GM12872 (cell line): ENCODE data around the gene RECQL5.

Experiments
- TF ChIP-seq, protein P1 (sequence below): IDR thresholded peaks from 3 replicates; pipeline ENCODE4 v1.5.1; 2011; ENCODE audit warnings: low read depth, mild to moderate bottlenecking, low read length, moderate library complexity; ENCODE audit not compliant: insufficient read depth

RECQL5 gene

GRCh38 chr17:75596320-75597087, 70.5 kb downstream of the RECQL5 start:
- TF ChIP-seq, protein P1, sequence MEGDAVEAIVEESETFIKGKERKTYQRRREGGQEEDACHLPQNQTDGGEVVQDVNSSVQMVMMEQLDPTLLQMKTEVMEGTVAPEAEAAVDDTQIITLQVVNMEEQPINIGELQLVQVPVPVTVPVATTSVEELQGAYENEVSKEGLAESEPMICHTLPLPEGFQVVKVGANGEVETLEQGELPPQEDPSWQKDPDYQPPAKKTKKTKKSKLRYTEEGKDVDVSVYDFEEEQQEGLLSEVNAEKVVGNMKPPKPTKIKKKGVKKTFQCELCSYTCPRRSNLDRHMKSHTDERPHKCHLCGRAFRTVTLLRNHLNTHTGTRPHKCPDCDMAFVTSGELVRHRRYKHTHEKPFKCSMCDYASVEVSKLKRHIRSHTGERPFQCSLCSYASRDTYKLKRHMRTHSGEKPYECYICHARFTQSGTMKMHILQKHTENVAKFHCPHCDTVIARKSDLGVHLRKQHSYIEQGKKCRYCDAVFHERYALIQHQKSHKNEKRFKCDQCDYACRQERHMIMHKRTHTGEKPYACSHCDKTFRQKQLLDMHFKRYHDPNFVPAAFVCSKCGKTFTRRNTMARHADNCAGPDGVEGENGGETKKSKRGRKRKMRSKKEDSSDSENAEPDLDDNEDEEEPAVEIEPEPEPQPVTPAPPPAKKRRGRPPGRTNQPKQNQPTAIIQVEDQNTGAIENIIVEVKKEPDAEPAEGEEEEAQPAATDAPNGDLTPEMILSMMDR = no peak

- TF ChIP-seq, protein P1 = no peak
Measured at GRCh38 chr17:75595920-75596313, 71.0 kb downstream of the RECQL5 start.

DNA sequence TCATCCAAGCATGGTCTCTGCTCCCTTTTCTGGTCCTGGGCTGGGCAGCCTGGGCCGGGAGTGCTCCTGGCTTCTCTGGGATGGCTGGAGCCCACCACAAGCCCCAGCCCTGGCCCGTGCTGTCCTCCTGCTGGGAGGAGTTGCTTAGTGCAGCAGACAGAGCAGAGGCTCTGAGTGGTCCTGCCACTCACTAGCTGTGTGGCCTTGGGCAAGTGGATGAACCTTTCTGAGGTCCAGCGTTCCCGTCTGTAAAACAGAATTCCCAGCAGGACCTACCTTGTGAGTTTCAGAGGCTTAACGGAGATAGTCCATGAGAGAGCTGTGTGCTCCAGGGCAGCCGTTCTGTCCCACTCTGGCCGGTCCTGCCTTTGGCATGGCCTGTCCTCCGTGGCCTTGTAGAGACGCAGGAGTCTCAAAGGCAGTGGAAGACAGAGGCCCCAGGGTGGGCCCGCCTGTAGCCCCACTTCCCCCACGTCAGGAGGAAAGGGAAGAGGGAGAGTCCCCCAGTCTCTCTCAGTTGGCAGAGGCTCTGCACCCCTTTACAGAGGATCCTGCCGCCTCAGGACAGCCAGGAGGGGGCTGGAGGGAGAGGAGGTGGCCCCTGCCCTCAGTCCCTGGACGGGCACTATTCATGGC, 71.6 kb downstream of the RECQL5 start:
- TF ChIP-seq, protein P1 = no peak

DNA sequence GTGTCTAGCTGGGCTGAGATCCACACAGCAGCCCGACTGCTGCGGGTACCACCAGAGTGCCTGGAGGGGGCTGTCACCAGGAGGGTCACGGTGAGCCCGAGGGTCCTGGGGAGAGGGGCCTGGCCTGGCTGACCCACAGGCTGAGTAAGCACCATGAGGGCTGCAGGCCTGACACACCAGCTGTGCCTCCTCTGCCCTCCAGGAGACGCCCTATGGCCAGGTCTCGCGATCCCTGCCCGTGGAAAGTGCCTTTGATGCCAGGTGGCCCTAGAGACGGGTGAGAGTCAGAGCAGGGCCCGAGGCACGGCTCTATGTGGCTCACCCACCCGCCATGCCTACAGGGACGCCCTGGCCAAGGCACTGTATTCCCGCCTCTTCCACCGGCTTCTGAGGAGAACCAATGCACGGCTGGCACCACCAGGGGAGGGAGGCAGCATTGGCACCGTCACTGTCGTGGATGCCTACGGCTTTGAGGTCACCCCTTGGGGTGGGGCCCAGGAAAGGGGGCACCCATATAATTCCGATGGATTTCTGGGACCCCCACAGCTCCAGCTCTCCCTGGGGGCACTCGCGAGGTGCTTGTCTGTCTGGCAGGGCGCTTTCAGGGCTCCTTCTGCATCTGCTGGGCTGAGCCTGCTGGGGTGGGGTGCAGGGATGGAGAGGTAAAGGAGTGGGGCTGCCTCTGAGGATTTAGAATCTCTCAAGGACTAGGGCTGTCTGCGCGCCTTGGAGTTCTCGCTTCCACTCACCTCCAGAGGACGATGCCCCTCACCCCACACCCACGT, 72.3 kb downstream of the RECQL5 start:
- TF ChIP-seq, protein P1 = no peak

DNA sequence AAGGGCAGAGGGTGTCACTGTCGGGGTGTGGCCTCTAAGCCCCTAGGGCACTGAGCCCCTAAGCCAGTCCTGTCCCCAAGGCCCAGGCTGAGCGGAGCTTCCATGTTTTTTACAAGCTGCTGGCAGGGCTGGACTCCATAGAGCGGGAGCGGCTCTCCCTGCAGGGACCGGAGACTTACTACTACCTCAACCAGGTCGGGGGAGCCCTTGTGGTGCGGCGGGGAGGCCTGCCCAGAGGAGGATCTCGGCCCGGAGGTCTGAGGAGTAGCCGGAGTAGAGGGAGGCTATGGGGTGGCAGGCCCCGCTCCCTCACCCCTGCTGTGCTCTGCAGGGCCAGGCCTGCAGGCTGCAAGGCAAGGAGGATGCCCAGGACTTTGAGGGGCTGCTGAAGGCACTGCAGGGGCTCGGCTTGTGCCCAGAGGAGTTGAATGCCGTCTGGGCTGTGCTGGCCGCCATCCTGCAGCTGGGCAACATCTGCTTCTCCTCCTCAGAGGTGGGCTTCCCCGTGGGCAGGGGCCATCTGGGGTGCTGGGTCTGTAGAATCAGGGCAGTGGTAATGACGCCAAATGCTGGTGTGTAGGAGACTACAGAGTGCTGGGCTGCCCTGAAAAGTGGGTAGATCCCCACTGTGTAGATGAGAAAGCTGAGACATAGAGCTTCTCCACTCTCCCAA, 74.5 kb downstream of the RECQL5 start:
- TF ChIP-seq, protein P1 = no peak

GRCh38 chr17:75591722-75592302, 75.1 kb downstream of the RECQL5 start:
- TF ChIP-seq, protein P1 = no peak
